ENCODE measurements around the gene PCA3. TPM values are rescaled to one million over a fixed set of nuclear protein-coding genes. Genes with fewer than 3 reads are reported as not detected.

Gene PCA3
- total and polyA plus RNA-seq, 2 donors, result 0.26 to 6.1 TPM

GRCh38 chr9:76818271-76818670 is 54.0 kb downstream of the PCA3 start:
- Histone ChIP-seq H3K27ac (ENCODE audit: low read depth) (peak overlapping the region; percentile 74), H3K4me3 (ENCODE audit: low read depth, low read length) (no peak overlapping the region), H3K4me1 (ENCODE audit: insufficient read depth) (no peaks in the 10 kb centered on the region), H3K36me3 (ENCODE audit: insufficient read depth) (no peaks in the 10 kb centered on the region)
- 19% methylated on average over 4 of the region's 4 CpGs for WGBS
- DNase-seq (ENCODE audit: extremely low spot score), result no peak

- Histone ChIP-seq H3K4me3 (ENCODE audit: low read depth, low read length) (no peak overlapping the region), H3K27ac (ENCODE audit: low read depth) (no peak overlapping the region), H3K4me1 (ENCODE audit: insufficient read depth) (no peaks in the 10 kb centered on the region), H3K36me3 (ENCODE audit: insufficient read depth) (no peaks in the 10 kb centered on the region)
- WGBS, result 61% methylated on average over 6 of the region's 6 CpGs
- DNase-seq (ENCODE audit: extremely low spot score), result no peak
Observed at GRCh38 chr9:76820431-76820830, 56.2 kb downstream of the PCA3 start.

GRCh38 chr9:76827296-76828080 is 63.2 kb downstream of the PCA3 start:
- Histone ChIP-seq H3K4me1 (ENCODE audit: insufficient read depth) (no peaks in the 10 kb centered on the region), H3K27ac (ENCODE audit: low read depth) (no peak overlapping the region), H3K36me3 (ENCODE audit: insufficient read depth) (no peaks in the 10 kb centered on the region), H3K4me3 (ENCODE audit: low read depth, low read length) (no peak overlapping the region)
- 50% methylated on average over 9 of the region's 9 CpGs for WGBS
- DNase-seq (ENCODE audit: extremely low spot score), result no peak

GRCh38 chr9:76828447-76828846 is 64.2 kb downstream of the PCA3 start:
- no peak overlapping the region for H3K27ac ChIP-seq (ENCODE audit: low read depth)
- no peaks in the 10 kb centered on the region for H3K4me1 ChIP-seq (ENCODE audit: insufficient read depth)

GRCh38 chr9:76835571-76836283 is 71.5 kb downstream of the PCA3 start:
- 24% methylated on average over 7 of the region's 7 CpGs for WGBS
- Histone ChIP-seq H3K36me3 (ENCODE audit: insufficient read depth) (no peaks in the 10 kb centered on the region), H3K4me3 (ENCODE audit: low read depth, low read length) (no peak overlapping the region), H3K27ac (ENCODE audit: low read depth) (no peak overlapping the region), H3K4me1 (ENCODE audit: insufficient read depth) (no peaks in the 10 kb centered on the region)
- no peak for DNase-seq (ENCODE audit: extremely low spot score)

More at GRCh38 chr9:76828447-76828846, 64.2 kb downstream of the PCA3 start:
- 38% methylated on average over 3 of the region's 3 CpGs for WGBS
- Histone ChIP-seq H3K4me3 (ENCODE audit: low read depth, low read length) (no peak overlapping the region), H3K36me3 (ENCODE audit: insufficient read depth) (no peaks in the 10 kb centered on the region)
- DNase-seq (ENCODE audit: extremely low spot score), result no peak

Small RNA genes lying within 50 kb of the gene (small RNA-seq; reads per million reads assigned to genes)
- gene AL359314.1, result not detected

Other genes with a start within 250 kb of the PCA3 start
- 83.9 TPM for gene PRUNE2, start 141.7 kb downstream of the PCA3 start, total RNA-seq
- 181 TPM for gene PRUNE2, start 141.7 kb downstream of the PCA3 start, polyA plus RNA-seq